GM12878 (cell line): Measurements from ENCODE around the gene C22orf15. TPM values are rescaled to one million over a fixed set of nuclear protein-coding genes. Genes with fewer than 3 reads are reported as not detected.
"Not testable (repeated sequence)": the region's sequence is repeated elsewhere in the genome, so short reads cannot be mapped to it uniquely, and the experiment has no call there.

Experiments used
- ATAC-seq: fragments of 200-7000 bp; cut with Tn5 transposase; 3 replicates; pipeline ENCODE4 v1.9.1; 2020; ENCODE audit warnings: mild to moderate bottlenecking, moderate library complexity
- BruUV-seq: library from RNA; stranded (reverse); fragments of 400-500 nt; replicated peaks from 2 replicates; lab custom pipeline; 2021; lab: Mats Ljungman, UMichigan
- CTCF ChIA-PET: fragments of 300-600 bp; sonication (Branson Sonifier 250); formaldehyde crosslinking; extraction: SDS; loops from one replicate; lab custom pipeline; 2021; ENCODE audit warnings: inconsistent platforms; lab: Yijun Ruan, JAX
- POLR2A ChIA-PET: fragments of 350-600 bp; formaldehyde crosslinking; extraction: SDS; loops from one replicate; lab custom pipeline; 2021; ENCODE audit warnings: inconsistent platforms; lab: Charles Lee
- RAD21 ChIA-PET: fragments of 300-600 bp; sonication (Branson Sonifier 250); formaldehyde crosslinking; loops from one replicate; lab custom pipeline; 2023; ENCODE audit warnings: antibody characterized with exemption; ENCODE audit not compliant: unreplicated experiment; lab: Charles Lee
- SMC1A ChIA-PET: fragments of 300-600 bp; sonication (Branson Sonifier 250); formaldehyde crosslinking; loops from one replicate; lab custom pipeline; 2023; ENCODE audit not compliant: unreplicated experiment, uncharacterized antibody; lab: Charles Lee
- DNase-seq: peaks from one replicate; pipeline ENCODE4 v3.0.0-alpha.2; 2011; ENCODE audit warnings: low read depth, low spot score
- FAIRE-seq: peaks from 3 replicates; lab custom pipeline; 2011; peaks lifted over from hg19 to GRCh38; lab: Jason Lieb, UNC
- H2AFZ ChIP-seq: 2 replicates; pipeline ENCODE4 v1.6.0; 2011; ENCODE audit warnings: low read depth, low read length, control low read depth; ENCODE audit not compliant: control insufficient read depth
- H3K27ac ChIP-seq: 2 replicates; pipeline ENCODE4 v1.5.1; 2011; ENCODE audit warnings: control low read depth; ENCODE audit not compliant: control insufficient read depth, insufficient read depth
- H3K27me3 ChIP-seq, 2 experiments: replicated peaks in 1 of 2; 2 replicates each; pipeline versions ENCODE4 v1.6.0 to v1.6.1; 2011; ENCODE audit warnings: low read length in 1 of 2; ENCODE audit not compliant: control insufficient read depth in 2 of 2, insufficient read depth in 2 of 2
- H3K36me3 ChIP-seq, 2 experiments: 2 replicates each; pipeline ENCODE4 v1.5.1; 2011; ENCODE audit warnings: low read length in 1 of 2; ENCODE audit not compliant: control insufficient read depth in 2 of 2, insufficient read depth in 2 of 2
- H3K4me1 ChIP-seq: 2 replicates; pipeline ENCODE4 v1.6.1; 2011; ENCODE audit warnings: mild to moderate bottlenecking, low read length, moderate library complexity, mixed read lengths; ENCODE audit not compliant: control insufficient read depth, insufficient read depth
- H3K4me2 ChIP-seq: 2 replicates; pipeline ENCODE4 v1.6.0; 2011; ENCODE audit warnings: control low read depth; ENCODE audit not compliant: control insufficient read depth, insufficient read depth
- H3K4me3 ChIP-seq: fragments of 200-600 bp; sonication (generic); 2 replicates; pipeline ENCODE4 v1.5.1; 2016
- H3K79me2 ChIP-seq: 2 replicates; pipeline ENCODE4 v1.6.0; 2011; ENCODE audit warnings: low read length; ENCODE audit not compliant: control insufficient read depth, insufficient read depth
- H3K9ac ChIP-seq: 2 replicates; pipeline ENCODE4 v1.8.0; 2011; ENCODE audit warnings: low read length, control low read depth, mixed read lengths; ENCODE audit not compliant: control insufficient read depth, insufficient read depth
- H3K9me3 ChIP-seq: replicated peaks from 3 replicates; pipeline ENCODE4 v1.5.1; 2011; ENCODE audit warnings: mild to moderate bottlenecking, low read length; ENCODE audit not compliant: control insufficient read depth, insufficient read depth
- H4K20me1 ChIP-seq: 2 replicates; pipeline ENCODE4 v1.6.0; 2011; ENCODE audit not compliant: control insufficient read depth, insufficient read depth
- MEF2A ChIP-seq: IDR thresholded peaks from 2 replicates; pipeline ENCODE4 v1.6.1; 2011; ENCODE audit warnings: low read depth, mild to moderate bottlenecking, low read length, moderate library complexity; ENCODE audit not compliant: insufficient read depth
- WGBS: methylation state at CpG from one replicate; pipeline ENCODE4 v1.1.6; 2016; ENCODE audit warnings: low lambda C conversion rate; ENCODE audit not compliant: insufficient replicate concordance, insufficient coverage; ENCODE audit errors: missing lambda C conversion rate; 5-methylcytosine and 5-hydroxymethylcytosine counted together
- in situ Hi-C: fragments of 300-500 bp; cut with MboI; formaldehyde crosslinking; loops from 9 replicates; pipeline ENCODE4 v1.14.3; 2018; ENCODE audit warnings: mixed read lengths
- intact Hi-C: fragments of 100-400 bp; cut with micrococcal nuclease; formaldehyde crosslinking; loops from one replicate; pipeline ENCODE4 v1.14.2; 2022; ENCODE audit not compliant: unreplicated experiment
- polyA plus RNA-seq, 11 experiments: library from polyadenylated mRNA; depleted of rRNA in 4 of 11; unstranded in 6 of 11; stranded (reverse) in 5 of 11; fragments of >200 nt; fragmentation: Nextera tagmentation in 4 of 11; fragmentation: Illumina TruSeq in 1 of 11; extraction: Ambion mirVana in 4 of 11; extraction: Trizol in 1 of 11; gene quantifications; 1 replicate in 1 of 11; 2 replicates in 10 of 11; pipeline versions ENCODE4 v1.2.1 to v1.2.3, GENCODE V29; 2011 to 2016; ENCODE audit warnings: inconsistent platforms in 2 of 11, missing spikeins in 2 of 11, low read depth in 1 of 11
- total RNA-seq, 4 experiments: library from RNA; depleted of rRNA in 3 of 4; stranded (reverse); fragments of >200 nt in 3 of 4; fragmentation: Illumina TruSeq in 1 of 4; extraction: Trizol in 1 of 4; gene quantifications; 2 replicates each; pipeline versions ENCODE4 v1.2.1 to v1.2.3, GENCODE V29; 2013 to 2021
- TF ChIP-seq, protein P1 (sequence below): fragments of 450-650 bp; formaldehyde crosslinking; IDR thresholded peaks from 2 replicates; pipeline ENCODE4 v1.4.0; 2022; ENCODE audit warnings: mild to moderate bottlenecking, moderate library complexity

Gene C22orf15
- total and polyA plus RNA-seq, 10 of the 15 experiments (the other 5 are each of a cell fraction or from before 2014, with no cell fraction given): 0.05 to 0.47 (median 0.13) TPM; not detected in 3

DNA sequence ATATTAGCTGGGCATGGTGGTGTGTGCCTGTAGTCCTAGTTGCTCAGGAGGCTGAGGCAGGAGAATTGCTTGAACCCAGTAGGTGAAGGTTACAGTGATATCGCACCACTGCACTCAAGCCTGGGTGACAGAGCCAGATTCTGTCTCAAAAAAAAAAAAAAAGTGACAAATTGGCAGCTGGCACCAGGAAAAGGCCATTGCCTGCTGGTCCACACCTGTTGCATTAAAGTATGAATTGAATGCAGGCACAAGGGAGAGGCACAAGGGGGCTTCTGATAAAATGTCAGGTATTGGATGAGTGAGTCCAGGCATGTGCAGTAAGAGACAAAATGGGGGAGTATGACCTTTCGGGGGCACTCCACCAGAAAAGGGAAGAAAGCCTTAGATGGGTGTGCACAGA is 40.1 kb upstream of the C22orf15 start:
- BruUV-seq: no TSS peak
- in situ Hi-C loops (no loop called here), intact Hi-C loops (no loop called here)
- H3K9me3 ChIP-seq: no peaks in the 10 kb centered on the region
- H3K4me2 ChIP-seq: no peak overlapping the region
- RAD21 ChIA-PET: no interaction called here
- no peaks in the 10 kb centered on the region for H3K36me3 ChIP-seq
- H4K20me1 ChIP-seq: no peaks in the 10 kb centered on the region
- H3K4me3 ChIP-seq: no peak overlapping the region
- no peak for ATAC-seq
- H2AFZ ChIP-seq: no peak overlapping the region
- no peaks in the 10 kb centered on the region for H3K27me3 ChIP-seq
- no peak for DNase-seq
- 32% methylated on average over 2 of the region's 2 CpGs for WGBS
- H3K79me2 ChIP-seq: no peaks in the 10 kb centered on the region
- CTCF ChIA-PET: no interaction called here
- no peak for FAIRE-seq
- no peak overlapping the region for H3K9ac ChIP-seq
- SMC1A ChIA-PET: no interaction called here
- TF ChIP-seq MEF2A: no peak
- TF ChIP-seq, protein P1, sequence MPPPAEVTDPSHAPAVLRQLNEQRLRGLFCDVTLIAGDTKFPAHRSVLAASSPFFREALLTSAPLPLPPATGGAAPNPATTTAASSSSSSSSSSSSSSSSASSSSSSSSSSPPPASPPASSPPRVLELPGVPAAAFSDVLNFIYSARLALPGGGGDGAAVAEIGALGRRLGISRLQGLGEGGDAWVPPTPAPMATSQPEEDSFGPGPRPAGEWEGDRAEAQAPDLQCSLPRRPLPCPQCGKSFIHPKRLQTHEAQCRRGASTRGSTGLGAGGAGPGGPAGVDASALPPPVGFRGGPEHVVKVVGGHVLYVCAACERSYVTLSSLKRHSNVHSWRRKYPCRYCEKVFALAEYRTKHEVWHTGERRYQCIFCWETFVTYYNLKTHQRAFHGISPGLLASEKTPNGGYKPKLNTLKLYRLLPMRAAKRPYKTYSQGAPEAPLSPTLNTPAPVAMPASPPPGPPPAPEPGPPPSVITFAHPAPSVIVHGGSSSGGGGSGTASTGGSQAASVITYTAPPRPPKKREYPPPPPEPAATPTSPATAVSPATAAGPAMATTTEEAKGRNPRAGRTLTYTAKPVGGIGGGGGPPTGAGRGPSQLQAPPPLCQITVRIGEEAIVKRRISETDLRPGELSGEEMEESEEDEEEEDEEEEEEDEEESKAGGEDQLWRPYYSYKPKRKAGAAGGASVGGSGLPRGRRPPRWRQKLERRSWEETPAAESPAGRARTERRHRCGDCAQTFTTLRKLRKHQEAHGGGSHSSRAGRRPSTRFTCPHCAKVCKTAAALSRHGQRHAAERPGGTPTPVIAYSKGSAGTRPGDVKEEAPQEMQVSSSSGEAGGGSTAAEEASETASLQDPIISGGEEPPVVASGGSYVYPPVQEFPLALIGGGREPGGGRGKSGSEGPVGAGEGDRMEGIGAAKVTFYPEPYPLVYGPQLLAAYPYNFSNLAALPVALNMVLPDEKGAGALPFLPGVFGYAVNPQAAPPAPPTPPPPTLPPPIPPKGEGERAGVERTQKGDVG: no peak
- H3K27ac ChIP-seq: no peak overlapping the region
- POLR2A ChIA-PET: no interaction called here
- H3K4me1 ChIP-seq: no peaks in the 10 kb centered on the region

DNA sequence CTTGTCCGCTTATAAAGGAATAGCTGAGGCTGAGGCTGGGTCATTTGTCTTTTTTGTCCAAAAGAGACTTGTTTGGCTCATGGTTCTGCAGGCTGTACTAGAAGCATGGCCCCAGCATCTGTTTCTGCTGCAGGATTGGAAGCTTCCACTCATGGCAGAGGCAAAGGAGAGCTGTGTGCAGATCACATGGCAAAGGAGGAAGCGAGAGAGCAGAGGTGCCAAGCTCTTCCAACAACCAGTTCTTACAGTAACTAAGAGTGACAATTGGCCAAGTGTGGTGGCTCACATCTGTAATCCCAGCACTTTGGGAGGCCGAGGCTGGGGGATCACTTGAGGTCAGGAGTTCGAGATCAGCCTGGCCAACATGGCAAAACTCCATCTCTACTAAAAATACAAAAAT is 34.7 kb upstream of the C22orf15 start:
- H3K79me2 ChIP-seq, H4K20me1 ChIP-seq, DNase-seq, H3K4me1 ChIP-seq, RAD21 ChIA-PET, H3K27me3 ChIP-seq, H3K36me3 ChIP-seq, POLR2A ChIA-PET, BruUV-seq, H2AFZ ChIP-seq, H3K9ac ChIP-seq, H3K27ac ChIP-seq, H3K4me3 ChIP-seq, FAIRE-seq, H3K9me3 ChIP-seq, in situ Hi-C loops, H3K4me2 ChIP-seq, intact Hi-C loops: not testable (repeated sequence)
- SMC1A ChIA-PET: interaction anchor here (0.7 to 0.9 kb wide), 2 partner anchors 15 to 25 kb away, joined by 3 read pairs; no protein-coding TSS in a partner anchor
- WGBS: 16% methylated on average over 4 of the region's 4 CpGs
- CTCF ChIA-PET: interaction anchor here (1.2 kb wide), 1 partner anchor 8 kb away, joined by 4 read pairs; no protein-coding TSS in a partner anchor
- peak; percentile 47; the same call in 2 of the 3 replicates for ATAC-seq
